Measurements from ENCODE around the gene CCDC121.
"Not testable (repeated sequence)": the region's sequence is repeated elsewhere in the genome, so short reads cannot be mapped to it uniquely, and the experiment has no call there.

The CCDC121 gene

DNA sequence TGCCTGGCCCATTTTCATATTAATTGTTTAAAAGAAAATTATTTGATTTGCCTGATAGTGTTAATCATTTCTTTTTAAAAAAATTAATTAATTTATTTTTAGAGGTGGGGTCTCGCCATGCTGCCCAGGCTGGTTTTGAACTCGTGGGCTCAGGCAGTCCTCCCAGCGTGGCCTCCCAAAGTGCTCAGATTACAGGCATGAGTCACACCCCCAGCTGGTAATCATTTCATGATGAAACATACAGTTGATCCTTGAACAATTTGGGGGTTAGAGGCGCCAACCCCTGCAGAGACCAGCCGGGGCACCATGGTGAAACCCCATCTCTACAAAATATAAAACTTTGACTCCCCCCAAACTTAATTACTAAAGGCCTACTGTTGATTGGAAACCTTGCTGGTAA lies 8.0 kb upstream of the CCDC121 start:
- DNase-seq (ENCODE audit: low read depth): no peak

DNA sequence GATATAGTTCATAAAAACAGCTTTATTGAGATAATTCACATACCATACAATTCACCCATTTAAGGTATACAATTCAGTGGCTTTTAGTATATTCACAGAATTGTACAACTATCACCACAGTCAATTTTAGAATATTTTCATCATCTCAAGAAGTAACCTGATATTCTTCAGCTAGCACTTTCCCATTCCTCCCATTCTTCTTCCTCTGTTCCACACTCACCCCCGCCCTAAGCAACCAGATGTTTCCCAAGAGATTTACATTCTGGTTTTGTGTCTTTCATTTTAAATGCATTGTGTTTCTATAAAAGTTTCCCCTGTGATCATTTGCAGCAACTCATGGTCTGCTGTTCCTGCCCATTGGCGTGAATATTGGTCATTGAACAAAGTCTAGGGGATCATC lies 5.5 kb upstream of the CCDC121 start:
- DNase-seq (ENCODE audit: low read depth): no peak

DNA sequence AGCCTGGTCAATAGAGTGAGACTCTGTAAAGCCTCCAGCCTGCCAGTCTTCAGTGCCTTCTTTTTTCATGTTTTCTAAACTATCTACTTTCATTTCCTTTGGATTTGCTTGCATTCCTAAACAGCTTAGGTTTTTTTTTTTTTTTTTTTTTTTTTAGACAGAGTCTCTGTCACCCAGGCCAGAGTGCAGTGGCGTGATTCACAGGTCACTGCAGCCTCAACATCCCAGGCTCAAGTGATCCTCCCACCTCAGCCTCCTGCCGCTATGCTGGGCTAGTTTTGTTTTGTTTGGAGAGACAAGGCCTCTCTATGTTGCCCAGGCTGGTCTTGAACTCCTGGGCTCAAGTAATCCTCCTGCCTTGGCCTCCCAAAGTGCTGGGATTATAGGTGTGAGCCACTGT lies 1.4 kb upstream of the CCDC121 start:
- DNase-seq (ENCODE audit: low read depth): not testable (repeated sequence)

DNA sequence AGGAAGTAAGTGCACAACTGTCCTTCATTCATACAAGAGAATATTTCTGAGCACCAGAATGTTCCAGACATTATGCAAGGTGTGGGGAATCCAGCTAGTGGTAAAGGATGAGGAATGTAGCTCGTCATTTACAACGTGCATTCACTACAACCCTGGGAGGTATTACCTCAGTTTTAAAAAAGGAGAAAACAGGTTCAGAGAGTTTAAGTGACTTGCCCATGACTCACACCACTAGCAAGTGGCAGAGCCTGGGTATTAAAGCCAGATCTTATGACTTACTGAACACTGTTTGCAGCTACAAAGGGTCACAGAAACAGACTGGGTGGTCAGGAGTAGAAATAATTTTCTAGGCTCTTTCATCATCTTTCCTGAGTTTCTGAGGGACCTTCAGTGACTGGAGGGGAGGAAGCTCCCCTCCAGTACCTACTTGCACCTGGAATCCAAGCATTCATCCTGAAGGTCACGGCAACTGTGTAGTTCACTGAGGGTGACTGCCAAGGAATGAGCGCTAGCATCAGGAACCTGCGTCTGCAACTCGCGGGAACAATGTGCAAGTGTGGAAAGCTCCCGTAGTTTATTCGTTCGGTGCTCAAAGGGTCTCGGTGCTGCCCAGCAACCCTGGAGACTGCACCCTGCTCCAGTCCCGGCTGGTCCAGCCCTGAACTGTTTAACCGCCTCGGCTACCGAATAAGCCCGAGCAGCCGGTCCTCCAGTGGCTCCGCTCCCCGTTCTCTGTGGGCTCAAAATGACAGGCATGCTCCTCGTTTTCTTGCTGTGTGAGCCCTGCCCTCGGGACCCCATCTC lies 647 bp downstream of the CCDC121 start:
- DNase-seq (ENCODE audit: low read depth): no peak

DNA sequence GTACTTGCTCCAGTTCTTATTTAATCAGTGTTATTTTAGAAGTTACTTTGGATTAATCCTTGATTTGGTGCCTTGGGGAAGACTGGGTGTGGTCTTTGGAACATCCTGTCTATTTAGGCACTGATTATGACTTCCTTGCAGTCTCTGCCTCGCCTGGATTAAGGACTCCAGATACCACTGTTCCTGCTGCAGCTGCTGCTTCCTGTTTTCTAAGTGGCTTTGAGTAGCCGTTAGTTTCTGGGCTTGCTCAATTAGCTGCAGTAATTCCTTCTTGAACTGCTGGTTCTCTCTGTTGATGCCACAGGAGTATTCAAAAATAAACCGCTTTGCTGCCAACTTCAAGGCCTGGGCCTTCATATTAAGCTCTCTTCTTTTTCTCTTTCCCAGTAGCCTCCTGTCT lies 1.9 kb downstream of the CCDC121 start:
- not testable (repeated sequence) for DNase-seq (ENCODE audit: low read depth)

DNA sequence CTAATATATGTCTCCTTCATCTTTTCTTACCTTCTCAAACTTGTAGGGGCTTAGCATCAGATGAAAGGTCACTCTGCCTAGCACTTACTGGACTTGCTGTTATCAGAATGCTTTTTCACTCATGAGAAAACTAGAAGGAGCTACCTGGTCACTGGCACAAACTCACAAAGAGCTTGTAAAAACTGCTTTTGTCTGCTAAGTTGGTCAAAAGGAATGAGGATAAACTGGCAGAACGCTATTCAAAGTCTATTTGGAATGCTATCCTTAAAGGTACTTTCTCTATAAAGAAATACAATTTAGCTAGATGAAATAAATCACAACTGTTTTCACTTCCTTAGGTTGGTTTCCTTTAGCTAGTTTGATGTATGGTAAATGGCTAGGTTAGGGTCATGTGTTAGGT lies 2.5 kb downstream of the CCDC121 start:
- DNase-seq (ENCODE audit: low read depth): not testable (repeated sequence)

DNA sequence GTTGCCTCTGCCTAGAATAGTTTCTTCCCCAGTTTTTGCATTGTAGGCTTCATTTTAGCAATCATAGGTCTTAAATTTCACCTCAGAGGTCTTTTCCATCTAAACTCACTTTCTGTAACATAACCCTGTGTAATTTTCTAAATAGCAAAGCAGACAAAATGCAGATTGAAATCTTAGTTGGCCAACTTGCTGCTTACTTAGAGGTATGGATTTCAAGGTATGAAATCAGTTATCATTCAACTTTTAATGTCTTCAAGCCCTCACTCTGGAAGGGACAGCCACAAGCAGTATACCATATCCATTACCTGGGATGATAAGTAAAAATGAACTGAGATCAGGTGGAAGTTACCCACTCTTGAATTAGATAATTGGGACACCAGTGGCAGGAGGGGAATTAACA lies 3.9 kb downstream of the CCDC121 start:
- DNase-seq (ENCODE audit: low read depth): no peak

DNA sequence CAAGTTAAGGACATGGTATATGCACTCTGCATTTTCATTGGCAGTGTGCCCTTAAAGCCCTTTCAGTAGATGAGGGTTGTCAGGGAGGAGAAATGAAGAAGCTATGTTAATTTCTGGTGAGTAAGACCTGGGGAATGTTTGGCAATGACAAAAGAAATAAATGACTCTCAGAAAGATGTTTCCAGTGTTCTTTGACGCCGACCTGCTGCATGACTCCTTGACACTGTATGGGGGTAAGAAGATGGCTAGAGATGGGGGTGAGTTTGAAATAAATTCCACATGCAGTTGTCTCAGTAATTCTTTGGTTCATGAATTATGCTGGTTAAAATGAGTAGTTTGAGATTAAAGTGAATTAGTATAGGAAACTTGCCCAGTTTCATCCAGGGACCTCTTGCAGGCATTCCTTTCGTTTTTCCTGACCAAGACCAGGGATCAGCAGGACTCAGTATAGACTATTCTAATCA lies 5.9 kb downstream of the CCDC121 start:
- DNase-seq (ENCODE audit: low read depth): no peak

DNA sequence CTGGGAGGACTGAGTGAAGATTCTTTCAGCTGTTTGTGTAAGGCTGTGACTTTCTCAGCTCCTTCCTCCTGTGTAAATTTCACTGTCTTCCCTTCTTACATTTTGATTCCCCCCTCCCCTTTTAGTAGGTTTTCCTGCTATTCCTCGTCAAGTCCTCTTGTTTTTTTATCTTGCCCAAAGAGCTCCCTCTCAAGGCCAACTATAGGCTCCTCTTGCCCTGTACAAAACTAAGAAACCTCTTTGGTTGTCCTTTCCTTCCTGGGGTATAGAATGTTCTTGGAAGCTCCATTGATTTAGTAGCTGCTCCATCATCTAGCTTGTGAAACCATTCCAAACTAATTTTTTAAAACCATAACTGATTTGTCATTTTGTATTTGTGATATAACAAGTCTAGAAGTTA lies 7.3 kb downstream of the CCDC121 start:
- DNase-seq (ENCODE audit: low read depth): no peak

DNA sequence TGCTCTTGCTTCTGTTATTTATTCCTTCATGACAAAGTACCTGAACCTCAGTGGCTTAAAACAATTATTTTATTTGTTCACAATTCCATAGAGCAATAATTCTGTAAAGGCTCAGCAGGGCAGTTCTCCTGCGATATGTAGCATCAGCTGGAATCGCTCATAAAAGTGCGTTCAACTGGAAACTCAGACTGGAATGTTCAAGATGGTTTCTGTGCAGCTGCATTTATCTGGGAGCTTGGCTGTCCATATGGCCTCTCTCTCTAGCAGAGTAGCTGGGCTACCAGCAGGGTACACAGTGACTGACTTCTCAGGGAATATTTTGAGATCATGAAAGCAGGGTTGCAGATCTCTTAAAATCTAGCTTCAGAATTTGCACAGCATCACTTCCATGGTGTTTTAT lies 13.5 kb downstream of the CCDC121 start:
- DNase-seq (ENCODE audit: low read depth): no peak

DNA sequence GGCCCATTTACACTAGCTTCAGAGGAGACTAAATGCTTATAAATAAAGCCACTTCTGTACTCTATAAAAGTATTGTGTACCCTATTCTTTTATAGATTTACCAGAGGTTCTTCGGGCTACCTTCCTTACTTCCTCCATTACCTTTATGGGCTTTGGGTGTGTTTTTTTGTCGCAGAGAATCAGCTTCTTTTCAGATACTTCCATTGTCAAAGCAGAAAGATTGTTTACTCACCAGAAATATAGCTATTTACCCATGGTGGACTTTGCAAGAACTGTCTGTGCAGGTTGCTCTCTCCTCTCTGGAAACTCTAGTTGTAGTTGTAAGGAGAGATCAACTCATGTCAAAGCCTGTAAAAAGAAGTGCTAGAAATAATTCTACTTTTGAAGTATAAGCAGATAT lies 14.8 kb downstream of the CCDC121 start:
- DNase-seq (ENCODE audit: low read depth): no peak

DNA sequence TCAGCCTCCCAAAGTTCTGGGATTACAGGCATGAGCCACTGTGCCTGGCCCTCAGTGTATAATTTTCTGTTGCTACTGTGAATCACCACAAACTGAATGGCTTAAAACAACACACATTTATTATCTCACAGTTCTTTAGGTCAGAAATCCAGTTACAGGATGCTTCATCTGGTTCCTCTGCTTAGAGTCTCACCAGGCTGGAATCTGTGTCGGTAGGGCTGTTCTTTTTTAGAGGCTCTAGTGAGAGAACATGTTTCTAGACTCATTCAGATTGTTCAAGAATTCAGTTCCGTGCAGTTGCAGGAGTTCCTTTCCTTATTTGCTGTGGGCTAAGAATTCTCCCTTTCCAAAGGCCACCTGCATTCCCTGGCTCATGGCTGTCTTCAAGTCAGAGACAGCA lies 22.2 kb downstream of the CCDC121 start:
- DNase-seq (ENCODE audit: low read depth): no peak

DNA sequence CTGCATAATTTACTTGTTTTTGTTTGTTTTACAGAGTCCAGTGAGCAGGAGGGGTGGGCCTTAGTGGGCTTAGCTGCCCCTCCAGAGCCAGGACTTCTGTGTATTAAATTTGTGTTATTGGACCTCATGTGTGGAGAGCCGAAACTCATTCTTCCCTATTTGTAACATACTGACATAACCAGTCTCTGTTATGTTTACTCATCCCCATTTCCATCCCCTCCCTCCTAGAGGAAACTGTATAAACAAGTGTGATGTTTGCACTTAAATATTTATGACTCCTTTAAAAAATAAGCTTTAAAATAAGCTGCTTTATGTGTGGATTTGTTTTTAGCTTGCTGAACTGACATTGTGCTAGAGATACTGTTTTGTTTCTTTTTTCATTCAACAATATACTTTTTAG lies 32.2 kb downstream of the CCDC121 start:
- DNase-seq (ENCODE audit: low read depth): no peak

DNA sequence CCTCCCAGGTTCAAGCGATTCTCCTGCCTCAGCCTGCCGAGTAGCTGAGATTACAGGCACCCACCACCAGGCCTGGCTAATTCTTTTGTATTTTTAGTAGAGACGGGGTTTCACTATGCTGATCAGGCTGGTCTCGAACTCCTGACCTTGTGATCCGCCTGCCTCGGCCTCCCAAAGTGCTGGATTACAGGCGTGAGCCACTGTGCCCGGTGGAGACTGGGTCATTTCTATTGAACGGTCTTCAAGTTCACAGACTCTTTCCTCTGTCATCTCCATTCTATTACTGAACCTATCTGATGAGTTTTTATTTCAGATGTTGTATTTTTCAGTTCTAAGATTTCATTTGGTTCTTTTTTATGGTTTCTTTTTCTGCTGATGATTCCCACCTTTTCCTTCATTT lies 33.4 kb downstream of the CCDC121 start:
- DNase-seq (ENCODE audit: low read depth): not testable (repeated sequence)

DNA sequence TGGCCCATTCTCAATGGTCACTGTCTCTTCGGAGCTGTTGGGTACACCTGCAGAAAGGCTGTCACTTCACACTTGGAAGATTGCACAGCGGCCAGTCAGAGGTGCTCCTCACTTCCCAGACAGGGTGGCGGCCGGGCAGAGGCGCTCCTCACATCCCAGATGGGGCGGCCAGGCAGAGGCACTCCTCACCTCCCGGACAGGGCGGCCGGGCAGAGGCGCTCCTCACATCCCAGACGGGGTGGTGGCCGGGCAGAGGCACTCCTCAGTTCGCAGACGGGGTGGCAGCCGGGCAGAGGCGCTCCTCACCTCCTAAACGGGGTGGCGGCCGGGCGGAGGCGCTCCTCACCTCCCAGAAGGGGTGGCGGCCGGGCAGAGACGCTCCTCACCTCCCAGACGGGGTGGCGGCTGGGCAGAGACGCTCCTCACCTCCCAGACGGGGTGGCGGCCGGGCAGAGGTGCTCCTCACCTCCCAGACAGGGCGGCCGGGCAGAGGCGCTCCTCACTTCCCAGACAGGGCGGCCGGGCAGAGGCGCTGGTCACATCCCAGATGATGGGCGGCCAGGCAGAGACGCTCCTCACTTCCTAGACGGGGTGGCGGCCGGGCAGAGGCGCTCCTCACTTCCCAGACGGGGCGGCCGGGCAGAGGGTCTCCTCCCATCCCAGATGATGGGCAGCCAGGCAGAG lies 34.6 kb downstream of the CCDC121 start:
- DNase-seq (ENCODE audit: low read depth): not testable (repeated sequence)

DNA sequence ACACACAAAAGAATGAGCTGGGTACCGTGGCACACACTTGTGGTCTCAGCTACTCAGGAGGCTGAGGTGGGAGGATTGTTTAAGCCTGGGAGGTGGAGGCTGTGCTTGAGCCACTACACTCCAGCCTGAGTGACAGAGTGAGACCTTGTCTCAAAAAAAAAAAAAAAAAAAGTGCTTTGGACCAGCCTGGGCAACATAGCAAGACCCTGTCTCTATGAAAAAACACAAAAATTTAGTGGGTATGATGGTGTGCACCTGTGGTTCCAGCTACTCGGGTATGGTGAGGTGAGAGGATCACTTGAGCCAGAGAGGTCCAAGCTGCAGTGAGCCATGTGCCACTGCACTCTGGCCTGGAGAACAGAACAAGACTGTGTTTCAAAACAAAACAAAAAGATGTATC lies 35.6 kb downstream of the CCDC121 start:
- no peak for DNase-seq (ENCODE audit: low read depth)

DNA sequence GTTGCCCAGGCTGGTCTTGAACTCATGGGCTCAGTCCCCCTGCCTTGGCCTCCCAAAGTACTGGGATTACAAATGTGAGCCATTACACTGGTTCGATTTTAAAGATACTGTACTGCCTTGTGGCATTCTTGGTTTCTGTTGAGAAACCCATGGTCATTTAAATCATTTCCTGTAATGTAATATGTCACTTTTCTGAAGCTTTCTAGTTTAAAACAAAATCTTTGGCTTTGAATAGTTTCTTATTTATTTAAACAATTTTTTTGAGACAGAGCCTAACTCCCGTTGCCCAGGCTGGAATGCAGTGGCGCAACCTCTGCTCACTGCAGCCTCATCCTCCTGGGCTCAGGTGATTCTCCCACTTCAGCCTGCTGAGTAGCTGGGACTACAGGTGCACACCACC lies 37.1 kb downstream of the CCDC121 start:
- no peak for DNase-seq (ENCODE audit: low read depth)

DNA sequence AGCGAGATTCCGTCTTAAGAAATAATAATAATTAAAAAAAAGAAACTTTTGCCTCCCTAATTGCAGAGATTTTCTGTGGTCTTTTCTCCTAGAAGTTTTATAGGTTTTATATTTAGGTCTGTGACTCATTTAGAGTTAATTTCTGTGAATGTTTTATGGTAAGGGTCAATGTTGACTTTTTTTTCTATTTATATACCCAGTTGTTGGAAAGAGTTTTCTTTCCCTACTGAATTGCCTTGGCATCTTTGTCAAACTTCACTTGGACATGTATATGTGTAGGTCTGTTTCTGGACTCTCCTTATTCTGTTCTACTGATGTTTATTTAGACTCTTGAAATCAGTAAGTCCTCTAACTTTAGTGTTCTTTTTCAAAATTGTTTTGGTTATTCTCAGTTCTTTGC lies 40.5 kb downstream of the CCDC121 start:
- DNase-seq (ENCODE audit: low read depth): no peak

DNA sequence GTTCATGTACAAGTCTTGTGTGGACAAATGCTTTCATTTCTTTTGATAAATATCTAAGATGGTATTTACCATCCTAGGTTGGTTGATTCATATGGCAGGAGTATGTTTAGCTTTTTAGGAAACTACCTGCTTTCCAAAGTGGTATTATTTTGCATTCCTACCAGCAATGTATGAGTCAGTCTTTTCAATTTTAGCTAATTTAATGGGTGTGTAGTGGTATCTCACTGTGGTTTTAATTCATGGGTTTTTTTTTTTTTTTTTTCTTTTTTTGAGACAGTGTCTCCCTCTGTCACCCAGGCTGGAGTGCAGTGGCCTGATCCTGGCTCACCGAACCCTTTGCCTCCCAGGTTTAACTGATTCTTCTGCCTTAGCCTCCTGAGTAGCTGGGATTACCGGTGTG lies 41.8 kb downstream of the CCDC121 start:
- no peak for DNase-seq (ENCODE audit: low read depth)

DNA sequence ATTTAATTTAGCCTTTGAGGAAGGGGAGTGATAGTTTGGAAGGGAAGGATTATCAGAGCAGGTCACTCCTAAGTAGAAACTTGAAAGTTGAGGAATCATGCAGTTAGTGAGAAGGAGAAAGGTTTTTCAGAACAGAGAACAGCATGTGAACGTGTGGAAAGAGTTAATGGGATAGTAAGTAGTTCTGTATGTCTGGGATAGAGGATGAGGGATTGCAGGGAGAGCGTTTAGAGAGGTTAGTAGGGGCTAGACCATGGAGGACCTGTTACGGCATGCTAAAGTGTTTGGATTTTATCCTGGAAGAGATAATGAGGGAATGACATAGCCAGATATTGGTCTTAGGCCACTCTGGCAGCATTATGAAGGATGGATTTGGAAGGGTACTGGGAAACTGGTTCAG lies 44.2 kb downstream of the CCDC121 start:
- DNase-seq (ENCODE audit: low read depth): no peak

DNA sequence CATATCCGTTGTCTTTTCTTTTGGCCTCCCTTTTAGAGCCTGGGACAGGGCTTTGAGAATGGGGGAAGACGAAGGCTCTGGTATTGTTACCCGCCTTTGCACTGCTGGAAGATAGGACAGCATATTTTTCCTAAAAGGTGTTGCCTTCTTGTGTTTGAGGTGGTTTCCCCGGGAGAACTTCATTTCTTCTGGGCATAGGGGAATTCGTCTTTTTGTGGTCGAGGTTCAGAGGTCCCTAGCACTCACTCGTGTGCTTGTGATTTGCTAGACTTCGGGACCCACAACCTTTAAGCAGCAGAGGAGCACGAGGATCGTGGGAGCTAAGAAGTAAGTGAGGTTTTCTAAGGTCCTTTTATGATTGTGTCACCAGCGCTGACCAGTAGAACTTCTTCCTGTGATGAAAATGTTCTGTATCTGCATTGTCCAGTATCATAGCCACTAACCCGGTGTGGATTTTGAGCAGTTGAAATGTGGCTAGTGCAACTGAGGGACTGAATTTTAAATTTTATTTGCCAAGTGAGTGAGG lies 45.4 kb downstream of the CCDC121 start:
- no peak for DNase-seq (ENCODE audit: low read depth)

DNA sequence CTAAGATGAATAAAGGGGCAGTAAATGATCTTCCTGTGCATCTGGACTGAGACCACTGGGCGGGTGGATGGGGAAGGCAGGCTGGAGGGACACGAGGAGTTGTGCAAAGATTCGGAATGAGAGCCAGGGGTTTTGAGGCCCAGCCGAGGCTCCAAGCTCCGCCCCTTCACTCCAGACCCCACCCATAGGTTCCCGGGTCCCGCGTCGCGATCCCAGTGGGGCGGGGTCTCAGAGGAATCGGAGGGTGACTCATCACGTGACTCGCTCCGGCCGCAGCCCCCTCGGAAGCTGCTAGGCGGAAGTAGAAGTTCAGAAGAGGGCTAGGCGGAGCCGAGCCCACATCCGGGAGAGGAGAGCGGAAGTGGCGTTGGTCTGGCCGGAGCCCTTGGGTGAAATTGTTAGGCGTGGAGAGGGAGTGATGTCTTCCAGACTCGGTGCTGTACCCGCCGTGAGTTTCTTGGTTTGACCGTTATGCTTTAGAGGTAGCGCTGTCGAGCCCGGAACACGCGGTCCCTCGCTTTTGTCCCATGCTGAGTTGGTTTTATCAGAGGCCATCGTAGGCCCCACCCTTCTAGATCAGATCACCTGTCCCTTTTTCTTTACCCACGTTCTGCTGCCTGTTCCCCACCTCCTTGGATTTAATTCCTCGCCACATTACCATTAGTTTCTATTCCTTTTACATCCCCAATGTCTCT lies 46.0 kb downstream of the CCDC121 start, which contains the start of gene ZNF512:
ZNF512 (plus strand) TSS at position 348 of the 695 bp plus-strand sequence; CDS start at position 419, 71 bp downstream.
- DNase-seq (ENCODE audit: low read depth): peak; percentile 98

All from CMK (cell line).